A549 (cell line): ENCODE results near the gene PXDN. TPM values are rescaled to one million over a fixed set of nuclear protein-coding genes. Genes with fewer than 3 reads are reported as not detected.

Experiments
- ATAC-seq, 2 experiments: fragments of 200-7000 bp in 1 of 2; fragments of >200 bp in 1 of 2; cut with Nextera tagmentation in 1 of 2; cut with Tn5 transposase in 1 of 2; 3 replicates each; pipeline versions ENCODE4 v1.8.0 to v1.9.1; 2018 to 2020; ENCODE audit warnings: mild to moderate bottlenecking in 1 of 2, moderate library complexity in 1 of 2
- CTCF ChIA-PET: fragments of 300-600 bp; sonication (Branson Sonifier 250); formaldehyde crosslinking; extraction: SDS; loops from one replicate; lab custom pipeline; 2021; ENCODE audit warnings: antibody characterized with exemption, inconsistent platforms; lab: Yijun Ruan, JAX
- POLR2A ChIA-PET: fragments of 350-600 bp; formaldehyde crosslinking; extraction: SDS; loops from one replicate; lab custom pipeline; 2021; ENCODE audit warnings: antibody characterized with exemption, inconsistent platforms; lab: Yijun Ruan, JAX
- DNase-seq, 2 experiments: peaks; one replicate each; pipeline versions ENCODE4 v3.0.0 to v3.0.0-alpha.2; 2011 to 2016; ENCODE audit warnings: low read depth in 1 of 2, low spot score in 1 of 2
- FAIRE-seq: peaks from 2 replicates; lab custom pipeline; 2011; peaks lifted over from hg19 to GRCh38; lab: Jason Lieb, UNC
- H3K27ac ChIP-seq, 2 experiments: fragments of >200 bp; sonication (Bioruptor Twin); formaldehyde crosslinking; 3 replicates each; pipeline ENCODE4 v1.5.1; 2016 to 2017
- H3K4me1 ChIP-seq: fragments of >200 bp; sonication (Bioruptor Twin); formaldehyde crosslinking; 3 replicates; pipeline ENCODE4 v1.6.1; 2016
- H3K4me2 ChIP-seq: fragments of >200 bp; sonication (Bioruptor Twin); formaldehyde crosslinking; 3 replicates; pipeline ENCODE4 v1.6.1; 2016
- H3K4me3 ChIP-seq: fragments of >200 bp; sonication (Bioruptor Twin); formaldehyde crosslinking; 3 replicates; pipeline ENCODE4 v1.5.1; 2016
- H3K9me3 ChIP-seq: fragments of >200 bp; sonication (Bioruptor Twin); formaldehyde crosslinking; 3 replicates; pipeline ENCODE4 v1.6.1; 2016
- CHD2 ChIP-seq: fragments of 150-350 bp; IDR thresholded peaks from 2 replicates; pipeline ENCODE4 v1.6.1; 2014; ENCODE audit warnings: low read length; ENCODE audit not compliant: partially characterized antibody
- EHF ChIP-seq: fragments of 250-450 bp; sonication (Bioruptor Pico); IDR thresholded peaks from 2 replicates; pipeline ENCODE4 v1.5.0; 2020; ENCODE audit warnings: mild to moderate bottlenecking
- EP300 ChIP-seq, 2 experiments: fragments of >200 bp; sonication (Bioruptor Twin); formaldehyde crosslinking; IDR thresholded peaks; 2 replicates in 1 of 2; 3 replicates in 1 of 2; pipeline ENCODE4 v1.6.1; 2016 to 2017
- FOSB ChIP-seq: fragments of 250-450 bp; sonication (Bioruptor Pico); IDR thresholded peaks from 2 replicates; pipeline ENCODE4 v1.5.0; 2020; ENCODE audit warnings: mild to moderate bottlenecking, moderate library complexity
- HDAC2 ChIP-seq: fragments of 200-600 bp; sonication (generic); IDR thresholded peaks from 2 replicates; pipeline ENCODE4 v1.6.1; 2016
- HEYL ChIP-seq: fragments of 250-450 bp; sonication (Bioruptor Pico); IDR thresholded peaks from 2 replicates; pipeline ENCODE4 v1.8.0; 2021; ENCODE audit warnings: mild to moderate bottlenecking, moderate library complexity
- HOXA7 ChIP-seq: fragments of 250-450 bp; sonication (Bioruptor Pico); IDR thresholded peaks from 2 replicates; pipeline ENCODE4 v1.5.0; 2020; ENCODE audit warnings: mild to moderate bottlenecking, moderate library complexity
- HOXB13 ChIP-seq: fragments of 250-450 bp; sonication (Bioruptor Pico); IDR thresholded peaks from 2 replicates; pipeline ENCODE4 v1.5.0; 2020; ENCODE audit warnings: low read depth, mild to moderate bottlenecking, moderate library complexity
- HOXB5 ChIP-seq: fragments of 250-450 bp; sonication (Bioruptor Pico); IDR thresholded peaks from 2 replicates; pipeline ENCODE4 v1.5.0; 2020; ENCODE audit warnings: mild to moderate bottlenecking, moderate library complexity
- MAFK ChIP-seq: fragments of 450-650 bp; IDR thresholded peaks from 2 replicates; pipeline ENCODE4 v1.6.1; 2014; ENCODE audit not compliant: partially characterized antibody
- MAZ ChIP-seq: fragments of 150-350 bp; IDR thresholded peaks from 2 replicates; pipeline ENCODE4 v1.6.1; 2014; ENCODE audit warnings: antibody characterized with exemption, low read depth, low read length, borderline replicate concordance
- RFX5 ChIP-seq: fragments of 450-650 bp; IDR thresholded peaks from 2 replicates; pipeline ENCODE4 v1.7.1; 2014; ENCODE audit warnings: antibody characterized with exemption, mild to moderate bottlenecking, moderate library complexity
- SMC3 ChIP-seq: fragments of >200 bp; sonication (Bioruptor Twin); formaldehyde crosslinking; IDR thresholded peaks from 3 replicates; pipeline ENCODE4 v1.6.1; 2018; ENCODE audit warnings: inconsistent platforms
- ZSCAN20 ChIP-seq: fragments of 250-450 bp; sonication (Bioruptor Pico); IDR thresholded peaks from 2 replicates; pipeline ENCODE4 v1.8.0; 2022; ENCODE audit warnings: mild to moderate bottlenecking, moderate library complexity
- WGBS: methylation state at CpG from one replicate; pipeline ENCODE4 v1.1.6; 2017; ENCODE audit errors: missing lambda C conversion rate; 5-methylcytosine and 5-hydroxymethylcytosine counted together
- polyA plus RNA-seq, 4 experiments: library from polyadenylated mRNA; depleted of rRNA in 3 of 4; stranded (reverse); fragments of >200 nt; fragmentation: RNase III in 1 of 4; extraction: RNeasy Plus Mini Kit Qiagen cat#74134 plus additional on column Dnase treatment in 1 of 4; gene quantifications; 2 replicates in 3 of 4; 3 replicates in 1 of 4; pipeline ENCODE4 v1.2.3, GENCODE V29; 2011 to 2017
- TF ChIP-seq, protein P1 (sequence below): fragments of >200 bp; sonication (Bioruptor Twin); formaldehyde crosslinking; IDR thresholded peaks from 2 replicates; pipeline ENCODE4 v1.6.1; 2016
- TF ChIP-seq, protein P2 (sequence below): fragments of 150-350 bp; IDR thresholded peaks from 2 replicates; pipeline ENCODE4 v1.6.1; 2014; ENCODE audit warnings: low read depth, mild to moderate bottlenecking, low read length
- TF ChIP-seq, protein P3 (sequence below): fragments of >200 bp; sonication (Bioruptor Twin); formaldehyde crosslinking; IDR thresholded peaks from 3 replicates; pipeline ENCODE4 v1.6.1; 2016
- TF ChIP-seq, protein P4 (sequence below): fragments of >200 bp; sonication (Bioruptor Twin); formaldehyde crosslinking; IDR thresholded peaks from 3 replicates; pipeline ENCODE4 v1.5.1; 2016

The PXDN gene
- polyA plus RNA-seq, 2 of the 4 experiments (the other 2 are of a cell fraction): 3.7 to 7.3 TPM

DNA sequence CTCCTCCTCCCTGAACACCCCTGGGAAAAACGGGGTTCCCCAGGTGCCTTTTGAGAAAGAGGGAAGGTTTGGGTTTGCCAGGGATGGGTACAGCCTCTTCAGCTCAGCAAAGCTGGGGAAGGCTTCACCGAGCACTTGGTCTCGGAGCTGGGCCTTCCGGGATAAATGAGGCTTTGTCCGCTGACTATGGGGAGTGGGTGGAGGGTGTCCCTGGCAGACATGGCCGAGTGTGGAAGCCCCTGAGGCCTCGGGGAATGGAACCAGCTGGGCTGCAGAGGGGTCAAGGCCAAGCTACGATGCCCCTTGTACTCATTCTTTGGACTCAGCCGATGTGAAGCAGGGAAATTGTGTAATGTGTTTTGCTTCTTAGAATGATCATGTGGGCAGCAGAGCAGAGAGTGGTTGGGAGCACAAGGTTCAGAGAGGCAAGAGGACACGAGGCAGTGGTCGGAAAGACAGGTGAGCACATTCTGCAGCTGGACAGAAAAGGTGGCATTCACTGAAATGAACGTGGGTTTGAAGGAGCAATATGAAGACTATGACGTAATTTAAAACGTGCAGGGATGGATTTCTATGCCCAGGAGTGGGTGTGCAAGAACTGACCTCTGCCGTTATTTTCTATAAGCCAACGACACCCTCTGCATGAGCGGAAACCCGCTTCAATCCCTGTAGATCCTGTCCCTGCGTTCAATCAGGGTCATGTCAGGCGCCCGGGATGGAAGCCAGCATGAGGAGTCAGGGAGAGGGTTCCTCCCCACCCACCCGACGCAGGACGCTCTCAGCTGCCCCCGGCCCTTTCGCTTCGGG, 142.6 kb downstream of the PXDN start:
- Histone ChIP-seq H3K4me1 (peaks cover 5% of the 10 kb centered on the region; the same call in 1 of the 3 replicates), H3K9me3 (peaks cover 4% of the 10 kb centered on the region; the same call in 2 of the 3 replicates), H3K27ac (no peak overlapping the region), H3K4me2 (no peak overlapping the region), H3K4me3 (no peak overlapping the region)
- no peak for ATAC-seq
- TF ChIP-seq HDAC2 (no peak), HEYL (CRISPR knock-in tag) (no peak), MAZ (no peak), MAFK (no peak), EHF (CRISPR knock-in tag) (no peak), EP300 (IDR thresholded peaks at IDR 0.05) (no peak), FOSB (CRISPR knock-in tag) (no peak), HOXA7 (CRISPR knock-in tag) (no peak), CHD2 (no peak), ZSCAN20 (CRISPR knock-in tag) (no peak)
- TF ChIP-seq, protein P1, sequence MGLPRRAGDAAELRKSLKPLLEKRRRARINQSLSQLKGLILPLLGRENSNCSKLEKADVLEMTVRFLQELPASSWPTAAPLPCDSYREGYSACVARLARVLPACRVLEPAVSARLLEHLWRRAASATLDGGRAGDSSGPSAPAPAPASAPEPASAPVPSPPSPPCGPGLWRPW: no peak
- TF ChIP-seq, protein P2, sequence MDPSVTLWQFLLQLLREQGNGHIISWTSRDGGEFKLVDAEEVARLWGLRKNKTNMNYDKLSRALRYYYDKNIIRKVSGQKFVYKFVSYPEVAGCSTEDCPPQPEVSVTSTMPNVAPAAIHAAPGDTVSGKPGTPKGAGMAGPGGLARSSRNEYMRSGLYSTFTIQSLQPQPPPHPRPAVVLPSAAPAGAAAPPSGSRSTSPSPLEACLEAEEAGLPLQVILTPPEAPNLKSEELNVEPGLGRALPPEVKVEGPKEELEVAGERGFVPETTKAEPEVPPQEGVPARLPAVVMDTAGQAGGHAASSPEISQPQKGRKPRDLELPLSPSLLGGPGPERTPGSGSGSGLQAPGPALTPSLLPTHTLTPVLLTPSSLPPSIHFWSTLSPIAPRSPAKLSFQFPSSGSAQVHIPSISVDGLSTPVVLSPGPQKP: no peak
- TF ChIP-seq, protein P3, sequence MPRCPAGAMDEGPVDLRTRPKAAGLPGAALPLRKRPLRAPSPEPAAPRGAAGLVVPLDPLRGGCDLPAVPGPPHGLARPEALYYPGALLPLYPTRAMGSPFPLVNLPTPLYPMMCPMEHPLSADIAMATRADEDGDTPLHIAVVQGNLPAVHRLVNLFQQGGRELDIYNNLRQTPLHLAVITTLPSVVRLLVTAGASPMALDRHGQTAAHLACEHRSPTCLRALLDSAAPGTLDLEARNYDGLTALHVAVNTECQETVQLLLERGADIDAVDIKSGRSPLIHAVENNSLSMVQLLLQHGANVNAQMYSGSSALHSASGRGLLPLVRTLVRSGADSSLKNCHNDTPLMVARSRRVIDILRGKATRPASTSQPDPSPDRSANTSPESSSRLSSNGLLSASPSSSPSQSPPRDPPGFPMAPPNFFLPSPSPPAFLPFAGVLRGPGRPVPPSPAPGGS: no peak
- TF ChIP-seq, protein P4, sequence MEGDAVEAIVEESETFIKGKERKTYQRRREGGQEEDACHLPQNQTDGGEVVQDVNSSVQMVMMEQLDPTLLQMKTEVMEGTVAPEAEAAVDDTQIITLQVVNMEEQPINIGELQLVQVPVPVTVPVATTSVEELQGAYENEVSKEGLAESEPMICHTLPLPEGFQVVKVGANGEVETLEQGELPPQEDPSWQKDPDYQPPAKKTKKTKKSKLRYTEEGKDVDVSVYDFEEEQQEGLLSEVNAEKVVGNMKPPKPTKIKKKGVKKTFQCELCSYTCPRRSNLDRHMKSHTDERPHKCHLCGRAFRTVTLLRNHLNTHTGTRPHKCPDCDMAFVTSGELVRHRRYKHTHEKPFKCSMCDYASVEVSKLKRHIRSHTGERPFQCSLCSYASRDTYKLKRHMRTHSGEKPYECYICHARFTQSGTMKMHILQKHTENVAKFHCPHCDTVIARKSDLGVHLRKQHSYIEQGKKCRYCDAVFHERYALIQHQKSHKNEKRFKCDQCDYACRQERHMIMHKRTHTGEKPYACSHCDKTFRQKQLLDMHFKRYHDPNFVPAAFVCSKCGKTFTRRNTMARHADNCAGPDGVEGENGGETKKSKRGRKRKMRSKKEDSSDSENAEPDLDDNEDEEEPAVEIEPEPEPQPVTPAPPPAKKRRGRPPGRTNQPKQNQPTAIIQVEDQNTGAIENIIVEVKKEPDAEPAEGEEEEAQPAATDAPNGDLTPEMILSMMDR: no peak
- ChIA-PET POLR2A (no interaction called here), CTCF (interaction anchor here (0.8 to 1.2 kb wide), 3 partner anchors 9 to 141 kb away, joined by 3 to 4 read pairs (median 3); no protein-coding TSS in a partner anchor)
- DNase-seq: no peak
- WGBS: 58% methylated on average over 25 of the region's 27 CpGs
- FAIRE-seq: no peak

DNA sequence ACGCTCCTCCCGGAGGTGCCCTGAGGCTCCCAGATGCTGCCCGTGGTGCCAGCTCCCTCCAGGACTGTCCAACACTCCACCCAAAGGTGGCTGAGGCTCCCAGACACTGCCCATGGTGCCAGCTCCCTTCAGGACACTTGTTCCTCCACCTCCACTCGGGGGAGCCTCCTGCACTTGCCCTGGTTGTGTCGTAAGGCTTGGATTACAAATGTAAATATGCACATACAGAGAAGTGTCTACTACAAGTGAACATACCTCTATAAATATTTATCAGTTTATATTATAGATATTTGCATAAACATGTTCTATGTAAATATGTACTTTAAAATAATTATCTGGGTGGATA, 143.3 kb downstream of the PXDN start:
- no peak for DNase-seq

More for the DNA sequence above, 143.3 kb downstream of the PXDN start:
- H3K9me3 ChIP-seq: peaks cover 10% of the 10 kb centered on the region; the same call in 2 of the 3 replicates
- ATAC-seq (peak in 1 of 2 experiments; percentile 37; a peak in 2 of 6 replicates), FAIRE-seq (no peak)
- TF ChIP-seq HOXB5 (CRISPR knock-in tag) (no peak), RFX5 (no peak), ZSCAN20 (CRISPR knock-in tag) (no peak), SMC3 (no peak), HOXB13 (CRISPR knock-in tag) (no peak)
- TF ChIP-seq, protein P1: no peak
- TF ChIP-seq, all 56 proteins: peak for 0
- Histone ChIP-seq H3K4me2 (no peak overlapping the region), H3K27ac (no peak overlapping the region), H3K4me1 (peaks cover 5% of the 10 kb centered on the region; the same call in 1 of the 3 replicates), H3K4me3 (no peak overlapping the region)
- POLR2A ChIA-PET: no interaction called here
- 31% methylated on average over 5 of the region's 5 CpGs for WGBS
- CTCF ChIA-PET: interaction anchor here (0.9 to 1.2 kb wide), 2 partner anchors 9 to 142 kb away, joined by 3 to 4 read pairs; no protein-coding TSS in a partner anchor
